GM12891 (cell line): ENCODE data around the gene EDC4.

Source experiments
- POLR2A ChIP-seq: IDR thresholded peaks from 2 replicates; pipeline ENCODE4 v1.6.1; 2011; ENCODE audit warnings: low read depth, low read length, control low read depth
- POLR2AphosphoS5 ChIP-seq: IDR thresholded peaks from 2 replicates; pipeline ENCODE4 v1.6.1; 2011; ENCODE audit warnings: low read depth, low read length, control low read depth

- no peak for TF ChIP-seq POLR2A
- TF ChIP-seq POLR2AphosphoS5: no peak
Measured at GRCh38 chr16:67901734-67902133, 28.9 kb downstream of the EDC4 start.
